ENCODE measurements around the gene ZDHHC20. TPM values are rescaled to one million over a fixed set of nuclear protein-coding genes. Genes with fewer than 3 reads are reported as not detected.

Gene ZDHHC20
- polyA plus RNA-seq, 1 of the 3 experiments (the other 2 are of a cell fraction): 8.7 TPM

DNA sequence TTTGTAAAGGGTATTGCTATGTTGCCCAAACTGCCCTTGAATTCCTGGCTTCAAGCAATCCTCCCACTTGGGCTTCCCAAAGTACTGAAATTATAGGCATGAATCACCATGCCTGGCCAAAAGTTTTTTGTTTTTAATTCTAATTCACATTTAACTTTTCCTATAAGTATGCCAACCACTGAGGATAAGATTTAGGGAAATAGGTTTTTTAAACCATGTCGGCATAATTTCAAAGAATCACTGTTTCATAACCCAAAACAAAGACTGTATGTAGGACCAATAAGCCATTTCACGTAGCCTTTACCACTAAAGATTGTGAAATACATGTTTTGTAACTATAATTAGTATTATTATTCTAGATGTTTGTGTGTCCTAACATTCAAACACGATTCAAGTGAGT is 8.2 kb downstream of the ZDHHC20 start (continued):
- TF ChIP-seq, protein P1, sequence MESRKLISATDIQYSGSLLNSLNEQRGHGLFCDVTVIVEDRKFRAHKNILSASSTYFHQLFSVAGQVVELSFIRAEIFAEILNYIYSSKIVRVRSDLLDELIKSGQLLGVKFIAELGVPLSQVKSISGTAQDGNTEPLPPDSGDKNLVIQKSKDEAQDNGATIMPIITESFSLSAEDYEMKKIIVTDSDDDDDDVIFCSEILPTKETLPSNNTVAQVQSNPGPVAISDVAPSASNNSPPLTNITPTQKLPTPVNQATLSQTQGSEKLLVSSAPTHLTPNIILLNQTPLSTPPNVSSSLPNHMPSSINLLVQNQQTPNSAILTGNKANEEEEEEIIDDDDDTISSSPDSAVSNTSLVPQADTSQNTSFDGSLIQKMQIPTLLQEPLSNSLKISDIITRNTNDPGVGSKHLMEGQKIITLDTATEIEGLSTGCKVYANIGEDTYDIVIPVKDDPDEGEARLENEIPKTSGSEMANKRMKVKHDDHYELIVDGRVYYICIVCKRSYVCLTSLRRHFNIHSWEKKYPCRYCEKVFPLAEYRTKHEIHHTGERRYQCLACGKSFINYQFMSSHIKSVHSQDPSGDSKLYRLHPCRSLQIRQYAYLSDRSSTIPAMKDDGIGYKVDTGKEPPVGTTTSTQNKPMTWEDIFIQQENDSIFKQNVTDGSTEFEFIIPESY (IDR thresholded peaks at IDR 0.05; ENCODE audit: borderline replicate concordance, low read depth): no peak
- TF ChIP-seq FOXJ3 (CRISPR knock-in tag; IDR thresholded peaks at IDR 0.05) (no peak), RFX5 (IDR thresholded peaks at IDR 0.05; ENCODE audit: low read length) (no peak), GATA2 (CRISPR knock-in tag; IDR thresholded peaks at IDR 0.05) (no peak), EP300 (IDR thresholded peaks at IDR 0.05; ENCODE audit: borderline replicate concordance in 1 of 2, low read depth in 1 of 2, low read length in 1 of 2) (no peak)

- H3K27me3 ChIP-seq (ENCODE audit: insufficient read depth): no peaks in the 10 kb centered on the region
- H3F3A ChIP-seq (replicated peaks; ENCODE audit: insufficient read depth): no peaks in the 10 kb centered on the region
- 95% methylated on average over 2 of the region's 2 CpGs for WGBS (ENCODE audit: low lambda C conversion rate)
- DNase-seq: no peak
- no peak overlapping the region for H3K4me2 ChIP-seq
- H3K9me3 ChIP-seq: no peaks in the 10 kb centered on the region
- H3K27ac ChIP-seq (ENCODE audit: low read depth in 2 of 2, low read length in 1 of 2): no peak overlapping the region
- no peaks in the 10 kb centered on the region for H3K9me2 ChIP-seq
- H4K20me1 ChIP-seq (ENCODE audit: insufficient read depth): peaks cover 3% of the 10 kb centered on the region; the same call in 1 of the 2 replicates
- POLR2A ChIA-PET: no interaction called here
- no peak overlapping the region for H3K9ac ChIP-seq
- peaks cover 71% of the 10 kb centered on the region for H3K79me2 ChIP-seq (ENCODE audit: insufficient read depth)
- TF ChIP-seq TAF1 (IDR thresholded peaks at IDR 0.05; ENCODE audit: borderline replicate concordance, low read depth, low read length): no peak
- TF ChIP-seq, protein P2, sequence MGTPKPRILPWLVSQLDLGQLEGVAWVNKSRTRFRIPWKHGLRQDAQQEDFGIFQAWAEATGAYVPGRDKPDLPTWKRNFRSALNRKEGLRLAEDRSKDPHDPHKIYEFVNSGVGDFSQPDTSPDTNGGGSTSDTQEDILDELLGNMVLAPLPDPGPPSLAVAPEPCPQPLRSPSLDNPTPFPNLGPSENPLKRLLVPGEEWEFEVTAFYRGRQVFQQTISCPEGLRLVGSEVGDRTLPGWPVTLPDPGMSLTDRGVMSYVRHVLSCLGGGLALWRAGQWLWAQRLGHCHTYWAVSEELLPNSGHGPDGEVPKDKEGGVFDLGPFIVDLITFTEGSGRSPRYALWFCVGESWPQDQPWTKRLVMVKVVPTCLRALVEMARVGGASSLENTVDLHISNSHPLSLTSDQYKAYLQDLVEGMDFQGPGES (IDR thresholded peaks at IDR 0.05; ENCODE audit: low read depth, low read length): no peak
- TF ChIP-seq, protein P1 (IDR thresholded peaks at IDR 0.05; ENCODE audit: borderline replicate concordance, low read depth): no peak
- TF ChIP-seq, protein P3, sequence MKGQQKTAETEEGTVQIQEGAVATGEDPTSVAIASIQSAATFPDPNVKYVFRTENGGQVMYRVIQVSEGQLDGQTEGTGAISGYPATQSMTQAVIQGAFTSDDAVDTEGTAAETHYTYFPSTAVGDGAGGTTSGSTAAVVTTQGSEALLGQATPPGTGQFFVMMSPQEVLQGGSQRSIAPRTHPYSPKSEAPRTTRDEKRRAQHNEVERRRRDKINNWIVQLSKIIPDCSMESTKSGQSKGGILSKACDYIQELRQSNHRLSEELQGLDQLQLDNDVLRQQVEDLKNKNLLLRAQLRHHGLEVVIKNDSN (IDR thresholded peaks at IDR 0.05; ENCODE audit: borderline replicate concordance, low read depth): no peak
- TF ChIP-seq NFIC (IDR thresholded peaks at IDR 0.05; ENCODE audit: borderline replicate concordance): no peak
- TF ChIP-seq, protein P4, sequence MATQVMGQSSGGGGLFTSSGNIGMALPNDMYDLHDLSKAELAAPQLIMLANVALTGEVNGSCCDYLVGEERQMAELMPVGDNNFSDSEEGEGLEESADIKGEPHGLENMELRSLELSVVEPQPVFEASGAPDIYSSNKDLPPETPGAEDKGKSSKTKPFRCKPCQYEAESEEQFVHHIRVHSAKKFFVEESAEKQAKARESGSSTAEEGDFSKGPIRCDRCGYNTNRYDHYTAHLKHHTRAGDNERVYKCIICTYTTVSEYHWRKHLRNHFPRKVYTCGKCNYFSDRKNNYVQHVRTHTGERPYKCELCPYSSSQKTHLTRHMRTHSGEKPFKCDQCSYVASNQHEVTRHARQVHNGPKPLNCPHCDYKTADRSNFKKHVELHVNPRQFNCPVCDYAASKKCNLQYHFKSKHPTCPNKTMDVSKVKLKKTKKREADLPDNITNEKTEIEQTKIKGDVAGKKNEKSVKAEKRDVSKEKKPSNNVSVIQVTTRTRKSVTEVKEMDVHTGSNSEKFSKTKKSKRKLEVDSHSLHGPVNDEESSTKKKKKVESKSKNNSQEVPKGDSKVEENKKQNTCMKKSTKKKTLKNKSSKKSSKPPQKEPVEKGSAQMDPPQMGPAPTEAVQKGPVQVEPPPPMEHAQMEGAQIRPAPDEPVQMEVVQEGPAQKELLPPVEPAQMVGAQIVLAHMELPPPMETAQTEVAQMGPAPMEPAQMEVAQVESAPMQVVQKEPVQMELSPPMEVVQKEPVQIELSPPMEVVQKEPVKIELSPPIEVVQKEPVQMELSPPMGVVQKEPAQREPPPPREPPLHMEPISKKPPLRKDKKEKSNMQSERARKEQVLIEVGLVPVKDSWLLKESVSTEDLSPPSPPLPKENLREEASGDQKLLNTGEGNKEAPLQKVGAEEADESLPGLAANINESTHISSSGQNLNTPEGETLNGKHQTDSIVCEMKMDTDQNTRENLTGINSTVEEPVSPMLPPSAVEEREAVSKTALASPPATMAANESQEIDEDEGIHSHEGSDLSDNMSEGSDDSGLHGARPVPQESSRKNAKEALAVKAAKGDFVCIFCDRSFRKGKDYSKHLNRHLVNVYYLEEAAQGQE (IDR thresholded peaks at IDR 0.05; ENCODE audit: low read depth, low read length): no peak
- CTCF ChIA-PET: no interaction called here
- H2AFZ ChIP-seq (ENCODE audit: low read depth): no peak overlapping the region
- H3K4me1 ChIP-seq (ENCODE audit: control insufficient read depth in 1 of 2, insufficient read depth in 2 of 2, low read depth in 1 of 2, low read length in 1 of 2): no peaks in the 10 kb centered on the region
- H3K36me3 ChIP-seq (replicated peaks in 1 of 2; ENCODE audit: control insufficient read depth in 1 of 2, insufficient read depth in 2 of 2, low read length in 1 of 2): no peaks in the 10 kb centered on the region
- H3K4me3 ChIP-seq (ENCODE audit: low read depth in 2 of 2, low read length in 1 of 2): no peak overlapping the region
Observed at GRCh38 chr13:21446656-21447055, 12.4 kb downstream of the ZDHHC20 start.
